ENCODE measurements around the gene IPP. TPM values are rescaled to one million over a fixed set of nuclear protein-coding genes. Genes with fewer than 3 reads are reported as not detected.

IPP gene
- polyA plus RNA-seq, 1 donor (not counting 4 experiments of a cell fraction or from before 2014, with no cell fraction given) = 10.0 TPM

DNA sequence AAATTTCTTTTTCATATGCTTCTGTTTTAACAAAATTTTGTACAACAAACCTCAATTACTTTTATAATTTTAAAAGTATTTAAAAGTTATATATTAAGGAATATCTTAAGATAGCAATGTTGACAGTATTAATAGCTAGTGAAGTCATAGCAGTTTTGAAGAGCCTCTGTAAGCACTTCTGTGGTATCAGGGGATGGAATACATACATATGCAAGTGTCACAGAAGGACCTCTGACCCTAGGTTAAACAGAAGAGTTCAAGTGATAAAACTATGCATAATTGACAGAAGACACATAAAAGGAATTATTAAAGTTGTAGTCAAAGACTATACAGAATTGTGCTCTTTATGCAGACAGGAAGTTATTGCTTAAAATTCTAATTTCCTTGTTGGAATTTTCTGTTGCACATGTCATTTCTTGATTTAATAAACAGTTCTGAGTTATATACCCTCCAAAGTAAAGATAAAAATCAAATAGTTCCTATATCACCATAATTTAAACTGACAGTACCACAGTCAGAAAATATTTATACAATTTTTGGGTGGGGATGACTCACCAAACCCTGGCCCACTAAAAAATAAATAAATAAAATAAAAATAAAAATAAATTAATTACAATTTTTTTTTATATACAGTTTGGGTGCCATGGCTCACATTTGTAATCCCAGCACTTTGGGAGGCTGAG, 27.1 kb downstream of the IPP start:
- Histone ChIP-seq H3K36me3 (ENCODE audit: control insufficient read depth in 2 of 2, extremely low read depth in 1 of 2, insufficient read depth in 2 of 2, low read length in 2 of 2) (no peaks in the 10 kb centered on the region), H3K27me3 (ENCODE audit: control insufficient read depth, extremely low read depth, insufficient read depth, low read length) (no peaks in the 10 kb centered on the region), H4K20me1 (ENCODE audit: control insufficient read depth, extremely low read depth, insufficient read depth, low read length) (no peaks in the 10 kb centered on the region), H3K9me1 (ENCODE audit: control insufficient read depth, extremely low read depth, insufficient read depth, low read length) (no peaks in the 10 kb centered on the region), H3K79me2 (ENCODE audit: control insufficient read depth, insufficient read depth, low read length) (no peaks in the 10 kb centered on the region), H3K9me3 (ENCODE audit: control insufficient read depth, low read depth, low read length) (no peaks in the 10 kb centered on the region), H3K27ac (ENCODE audit: control insufficient read depth, insufficient read depth, low read length) (no peak overlapping the region), H3K9ac (ENCODE audit: control insufficient read depth, extremely low read depth, insufficient read depth, low read length) (no peak overlapping the region), H3K4me1 (ENCODE audit: control insufficient read depth, extremely low read depth, insufficient read depth, low read length) (no peaks in the 10 kb centered on the region), H2AFZ (ENCODE audit: control insufficient read depth, low read length) (no peak overlapping the region), H3K4me3 (ENCODE audit: control insufficient read depth in 2 of 3, extremely low read depth in 1 of 3, insufficient read depth in 2 of 3, low read depth in 1 of 3, low read length in 3 of 3) (no peak overlapping the region), H3K4me2 (ENCODE audit: control insufficient read depth, extremely low read depth, insufficient read depth, low read depth, low read length) (no peak overlapping the region)
- no peak for FAIRE-seq
- no peak for TF ChIP-seq EZH2 (IDR thresholded peaks at IDR 0.05; ENCODE audit: low read length)
- TF ChIP-seq, protein P1, sequence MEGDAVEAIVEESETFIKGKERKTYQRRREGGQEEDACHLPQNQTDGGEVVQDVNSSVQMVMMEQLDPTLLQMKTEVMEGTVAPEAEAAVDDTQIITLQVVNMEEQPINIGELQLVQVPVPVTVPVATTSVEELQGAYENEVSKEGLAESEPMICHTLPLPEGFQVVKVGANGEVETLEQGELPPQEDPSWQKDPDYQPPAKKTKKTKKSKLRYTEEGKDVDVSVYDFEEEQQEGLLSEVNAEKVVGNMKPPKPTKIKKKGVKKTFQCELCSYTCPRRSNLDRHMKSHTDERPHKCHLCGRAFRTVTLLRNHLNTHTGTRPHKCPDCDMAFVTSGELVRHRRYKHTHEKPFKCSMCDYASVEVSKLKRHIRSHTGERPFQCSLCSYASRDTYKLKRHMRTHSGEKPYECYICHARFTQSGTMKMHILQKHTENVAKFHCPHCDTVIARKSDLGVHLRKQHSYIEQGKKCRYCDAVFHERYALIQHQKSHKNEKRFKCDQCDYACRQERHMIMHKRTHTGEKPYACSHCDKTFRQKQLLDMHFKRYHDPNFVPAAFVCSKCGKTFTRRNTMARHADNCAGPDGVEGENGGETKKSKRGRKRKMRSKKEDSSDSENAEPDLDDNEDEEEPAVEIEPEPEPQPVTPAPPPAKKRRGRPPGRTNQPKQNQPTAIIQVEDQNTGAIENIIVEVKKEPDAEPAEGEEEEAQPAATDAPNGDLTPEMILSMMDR (optimal IDR thresholded peaks at IDR 0.05 in 1 of 3, IDR thresholded peaks at IDR 0.05 in 1 of 3, conservative IDR thresholded peaks at IDR 0.05 in 1 of 3; ENCODE audit: extremely low read depth in 1 of 3, insufficient read depth in 2 of 3, low read length in 3 of 3) = no peak
- DNase-seq (ENCODE audit: low read depth, low spot score) = no peak
- dilution Hi-C loops (cut with MboI; ENCODE audit: extremely low pct_ligation_motif_present, low sequenced_read_pairs) = no loop called here

- H3K9me3 ChIP-seq (ENCODE audit: control insufficient read depth, low read depth, low read length) = no peaks in the 10 kb centered on the region
- H2AFZ ChIP-seq (ENCODE audit: control insufficient read depth, low read length) = no peak overlapping the region
- FAIRE-seq = no peak
- no peak overlapping the region for H3K27ac ChIP-seq (ENCODE audit: control insufficient read depth, insufficient read depth, low read length)
- no peak for TF ChIP-seq EZH2 (IDR thresholded peaks at IDR 0.05; ENCODE audit: low read length)
- TF ChIP-seq, protein P1 (optimal IDR thresholded peaks at IDR 0.05 in 1 of 3, IDR thresholded peaks at IDR 0.05 in 1 of 3, conservative IDR thresholded peaks at IDR 0.05 in 1 of 3; ENCODE audit: extremely low read depth in 1 of 3, insufficient read depth in 2 of 3, low read length in 3 of 3) = no peak
- no peaks in the 10 kb centered on the region for H3K36me3 ChIP-seq (ENCODE audit: control insufficient read depth in 2 of 2, extremely low read depth in 1 of 2, insufficient read depth in 2 of 2, low read length in 2 of 2)
- H3K4me2 ChIP-seq (ENCODE audit: control insufficient read depth, extremely low read depth, insufficient read depth, low read depth, low read length) = no peak overlapping the region
- no peaks in the 10 kb centered on the region for H3K79me2 ChIP-seq (ENCODE audit: control insufficient read depth, insufficient read depth, low read length)
- no peaks in the 10 kb centered on the region for H4K20me1 ChIP-seq (ENCODE audit: control insufficient read depth, extremely low read depth, insufficient read depth, low read length)
- H3K4me1 ChIP-seq (ENCODE audit: control insufficient read depth, extremely low read depth, insufficient read depth, low read length) = no peaks in the 10 kb centered on the region
- H3K9me1 ChIP-seq (ENCODE audit: control insufficient read depth, extremely low read depth, insufficient read depth, low read length) = no peaks in the 10 kb centered on the region
- no peak overlapping the region for H3K9ac ChIP-seq (ENCODE audit: control insufficient read depth, extremely low read depth, insufficient read depth, low read length)
- no peaks in the 10 kb centered on the region for H3K27me3 ChIP-seq (ENCODE audit: control insufficient read depth, extremely low read depth, insufficient read depth, low read length)
- no peak for DNase-seq (ENCODE audit: low read depth, low spot score)
- H3K4me3 ChIP-seq (ENCODE audit: control insufficient read depth in 2 of 3, extremely low read depth in 1 of 3, insufficient read depth in 2 of 3, low read depth in 1 of 3, low read length in 3 of 3) = no peak overlapping the region
- dilution Hi-C loops (cut with MboI; ENCODE audit: extremely low pct_ligation_motif_present, low sequenced_read_pairs) = no loop called here
Measured at GRCh38 chr1:45722809-45723208, 27.6 kb downstream of the IPP start.
